ENCODE data around the gene TENM3.

DNA sequence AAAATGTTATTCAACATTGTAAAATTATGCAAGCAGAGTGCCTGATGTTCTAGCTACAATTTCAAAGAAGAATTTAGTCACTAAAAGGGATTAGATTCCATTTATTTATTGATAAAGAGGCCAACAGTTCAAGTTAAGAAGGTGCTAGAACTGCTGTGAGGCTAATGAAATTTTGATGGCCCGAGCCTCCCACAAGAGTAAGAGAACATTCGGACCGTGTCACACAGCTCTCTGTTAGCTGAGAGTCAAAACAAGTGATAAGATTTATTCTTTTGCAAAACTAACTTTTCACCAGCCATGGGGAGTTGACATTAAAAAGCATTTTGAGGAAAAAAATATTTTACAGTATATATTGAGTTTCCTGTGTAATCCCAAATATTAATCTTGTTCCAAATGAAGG, 106.8 kb downstream of the TENM3 start:
- TF ChIP-seq, protein P1, sequence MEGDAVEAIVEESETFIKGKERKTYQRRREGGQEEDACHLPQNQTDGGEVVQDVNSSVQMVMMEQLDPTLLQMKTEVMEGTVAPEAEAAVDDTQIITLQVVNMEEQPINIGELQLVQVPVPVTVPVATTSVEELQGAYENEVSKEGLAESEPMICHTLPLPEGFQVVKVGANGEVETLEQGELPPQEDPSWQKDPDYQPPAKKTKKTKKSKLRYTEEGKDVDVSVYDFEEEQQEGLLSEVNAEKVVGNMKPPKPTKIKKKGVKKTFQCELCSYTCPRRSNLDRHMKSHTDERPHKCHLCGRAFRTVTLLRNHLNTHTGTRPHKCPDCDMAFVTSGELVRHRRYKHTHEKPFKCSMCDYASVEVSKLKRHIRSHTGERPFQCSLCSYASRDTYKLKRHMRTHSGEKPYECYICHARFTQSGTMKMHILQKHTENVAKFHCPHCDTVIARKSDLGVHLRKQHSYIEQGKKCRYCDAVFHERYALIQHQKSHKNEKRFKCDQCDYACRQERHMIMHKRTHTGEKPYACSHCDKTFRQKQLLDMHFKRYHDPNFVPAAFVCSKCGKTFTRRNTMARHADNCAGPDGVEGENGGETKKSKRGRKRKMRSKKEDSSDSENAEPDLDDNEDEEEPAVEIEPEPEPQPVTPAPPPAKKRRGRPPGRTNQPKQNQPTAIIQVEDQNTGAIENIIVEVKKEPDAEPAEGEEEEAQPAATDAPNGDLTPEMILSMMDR (IDR thresholded peaks at IDR 0.05): no peak
- TF ChIP-seq POLR2AphosphoS5 (IDR thresholded peaks at IDR 0.05; ENCODE audit: insufficient read depth in 1 of 2, low read depth in 1 of 2) (no peak), POLR2A (IDR thresholded peaks at IDR 0.05) (no peak)

All from vagina (tissue), 2 donors.